Activated T-cell treated with anti-CD3 and anti-CD28 coated beads, Interleukin-2, amount 50 U/mL, for 1 hour (primary cell): Measurements from ENCODE around the gene TRAPPC1.
"Not testable (repeated sequence)": the region's sequence is repeated elsewhere in the genome, so short reads cannot be mapped to it uniquely, and the experiment has no call there.

ENCODE experiments used
- DNase-seq: peaks from one replicate; pipeline ENCODE4 v3.0.0-alpha.2; 2020

TRAPPC1 gene, protein sequence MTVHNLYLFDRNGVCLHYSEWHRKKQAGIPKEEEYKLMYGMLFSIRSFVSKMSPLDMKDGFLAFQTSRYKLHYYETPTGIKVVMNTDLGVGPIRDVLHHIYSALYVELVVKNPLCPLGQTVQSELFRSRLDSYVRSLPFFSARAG

DNA sequence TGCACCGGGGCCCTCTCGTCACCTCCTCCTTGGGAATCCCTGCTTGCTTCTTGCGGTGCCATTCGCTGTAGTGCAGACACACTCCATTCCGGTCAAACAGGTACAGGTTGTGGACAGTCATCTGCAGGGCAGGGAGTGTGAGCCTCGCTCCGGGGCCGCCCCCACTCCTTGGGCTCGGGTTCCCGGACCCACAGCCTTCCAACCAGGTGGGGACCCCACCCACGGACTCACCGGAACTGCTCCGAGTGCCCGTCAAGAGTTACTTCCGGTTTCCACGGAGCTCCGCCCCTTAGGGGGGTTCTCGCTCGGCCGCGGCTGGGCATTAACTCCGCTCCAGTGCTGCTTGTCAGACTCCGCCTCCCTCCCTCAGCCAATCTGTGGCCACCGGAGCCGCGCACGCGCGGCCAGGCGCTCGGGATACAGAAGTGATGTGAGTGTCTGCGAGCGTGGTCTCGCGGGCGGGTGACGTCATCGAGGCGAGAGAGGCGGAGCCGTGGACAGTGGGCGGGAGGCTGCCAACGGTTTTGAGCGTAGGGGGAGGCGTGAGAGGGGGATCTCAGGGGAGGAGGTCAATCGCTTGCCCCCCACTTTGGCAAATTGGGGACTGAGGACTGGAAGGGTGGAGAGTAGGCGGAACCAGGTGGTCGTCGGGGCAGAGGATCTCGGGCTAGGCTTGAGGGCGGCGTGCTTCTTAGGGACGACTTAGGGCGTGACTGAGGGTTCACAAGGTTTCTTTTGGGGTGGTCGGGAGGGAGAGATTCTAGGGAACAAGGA lies at the start of gene TRAPPC1, which contains the start of gene CNTROB:
TSS of gene TRAPPC1 (minus strand) at position 238 of the 774 bp plus-strand sequence. CDS start at position 121, 117 bp downstream.
TSS of gene CNTROB (plus strand) at position 498 of the 774 bp plus-strand sequence. CDS start 874 bp downstream, outside the sequence.
- peak; percentile 98 for DNase-seq

DNA sequence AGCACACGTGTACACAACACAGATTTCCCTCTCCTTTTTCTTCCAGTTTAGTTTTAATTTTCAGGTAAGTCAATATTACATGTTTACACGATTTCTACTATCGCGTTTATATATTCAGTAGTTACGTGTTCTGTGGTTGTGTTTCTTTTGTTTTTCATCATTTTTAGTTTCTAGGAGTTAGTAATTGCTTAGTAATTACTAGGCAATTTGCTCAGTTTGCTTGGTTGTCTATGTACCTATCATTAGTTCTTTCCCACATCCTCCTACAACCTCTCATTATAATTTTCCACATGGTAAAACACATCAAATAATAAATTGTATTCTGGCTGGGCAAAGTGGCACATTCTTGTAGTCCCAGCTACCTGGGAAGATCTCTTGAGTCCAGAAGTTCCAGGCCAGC lies 46.1 kb upstream of the TRAPPC1 start:
- no peak for DNase-seq

DNA sequence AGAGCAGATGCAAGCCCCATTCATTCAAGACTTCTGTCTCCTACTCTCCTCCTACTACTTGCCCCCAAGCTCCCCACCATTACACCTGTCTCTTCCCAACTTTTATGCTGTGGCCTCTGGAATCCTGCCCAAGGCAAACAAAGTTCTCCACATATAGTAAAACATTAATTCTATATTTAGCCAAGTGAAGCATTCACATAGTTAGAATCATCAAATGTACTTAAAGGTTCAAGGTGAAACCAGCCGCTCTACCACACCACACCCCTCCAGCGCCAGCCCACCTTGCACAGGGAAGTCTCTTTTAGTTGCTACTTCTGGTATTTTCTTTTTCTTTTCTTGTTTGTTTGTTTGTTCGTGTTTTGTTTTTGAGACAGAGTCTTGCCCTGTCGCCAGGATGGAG lies 45.3 kb upstream of the TRAPPC1 start:
- no peak for DNase-seq

DNA sequence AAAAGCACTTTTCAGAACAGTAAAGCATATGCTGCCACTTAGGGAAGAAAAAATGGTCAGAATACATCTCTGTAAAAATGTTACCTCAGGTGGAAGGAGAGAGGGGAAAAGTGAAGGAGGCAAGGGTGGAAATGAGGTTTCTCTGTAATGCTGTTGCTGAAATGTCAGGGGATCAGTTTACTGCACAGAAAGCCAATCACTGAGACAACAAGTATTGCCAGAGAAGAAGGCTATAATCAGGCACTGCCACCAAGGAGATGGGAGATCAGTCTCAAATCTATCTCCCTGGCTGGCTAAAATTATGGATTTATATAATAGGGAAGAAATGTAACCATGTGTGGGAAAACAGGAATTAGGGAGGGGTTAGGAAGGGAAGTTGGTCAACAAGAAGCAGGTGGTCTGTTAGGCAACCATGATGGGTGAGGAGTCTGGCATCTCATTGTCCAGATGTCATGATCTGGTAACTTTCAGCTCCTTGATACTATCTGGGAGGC lies 42.9 kb upstream of the TRAPPC1 start:
- no peak for DNase-seq

DNA sequence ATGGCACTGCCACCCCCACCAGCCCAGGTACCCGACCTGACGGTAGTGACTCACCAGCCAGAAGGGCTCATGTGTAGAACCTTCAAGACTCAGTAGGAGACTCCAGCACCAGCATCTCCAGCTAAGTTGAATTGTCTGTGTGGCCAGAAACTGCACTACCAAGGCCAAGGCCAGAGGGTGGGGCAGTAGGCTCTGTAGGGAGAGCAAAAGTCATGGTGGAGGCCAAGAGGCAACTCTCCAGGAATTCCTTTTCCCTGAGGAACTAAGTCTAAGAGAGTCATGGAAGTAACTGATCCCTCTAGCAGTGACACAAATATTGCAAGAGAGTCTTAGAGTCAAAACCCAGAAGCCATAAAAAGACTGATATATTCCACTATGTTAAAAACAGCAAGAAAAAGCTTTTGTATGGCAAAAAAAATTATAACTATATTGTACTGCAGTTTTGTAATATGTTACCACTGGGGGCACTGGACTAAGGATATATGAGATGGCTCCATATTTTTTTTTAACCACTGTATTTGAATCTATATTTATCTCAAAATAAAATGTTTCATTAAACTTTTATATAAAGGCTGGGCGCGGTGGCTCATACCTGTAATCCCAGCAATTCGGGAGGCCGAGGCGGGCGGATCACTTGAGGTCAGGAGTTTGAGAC lies 40.5 kb upstream of the TRAPPC1 start:
- no peak for DNase-seq

DNA sequence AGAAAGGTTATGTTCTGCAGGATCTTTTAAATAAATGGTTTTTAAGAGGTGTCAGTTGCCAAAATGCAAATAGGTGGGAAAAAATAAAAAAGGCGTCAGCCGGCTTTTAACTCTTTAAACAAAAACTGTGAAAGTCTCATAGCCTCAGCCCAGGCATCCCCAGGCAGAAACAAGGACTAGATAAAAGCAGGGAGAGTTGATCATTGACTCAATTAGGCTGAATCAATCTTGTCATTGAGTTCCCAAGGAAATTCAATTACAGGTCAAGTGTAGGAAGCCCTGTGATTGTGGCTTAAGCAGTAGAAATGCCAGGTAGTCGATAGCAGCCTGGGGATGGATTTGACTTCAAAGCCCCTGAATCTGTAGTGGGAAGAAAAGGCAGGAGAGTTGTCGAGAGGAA lies 39.9 kb upstream of the TRAPPC1 start:
- no peak for DNase-seq

DNA sequence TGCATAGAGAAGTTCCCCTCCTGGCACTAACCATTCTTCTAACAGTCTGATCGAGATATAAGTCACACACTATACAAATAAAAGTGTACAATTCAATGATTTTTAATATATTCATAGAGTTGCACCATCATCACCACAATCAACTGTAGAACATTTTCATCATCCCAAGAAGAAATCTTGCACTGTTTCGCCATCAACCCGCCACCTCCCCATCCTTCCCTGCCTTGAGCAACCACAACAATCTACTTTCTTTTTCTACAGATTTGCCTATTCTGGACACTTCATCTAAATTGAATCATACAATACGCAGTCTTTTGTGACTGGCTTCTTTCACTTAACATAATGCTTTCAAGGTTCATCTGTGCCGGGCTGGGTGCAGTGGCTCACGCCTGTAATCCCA lies 37.7 kb upstream of the TRAPPC1 start:
- no peak for DNase-seq

DNA sequence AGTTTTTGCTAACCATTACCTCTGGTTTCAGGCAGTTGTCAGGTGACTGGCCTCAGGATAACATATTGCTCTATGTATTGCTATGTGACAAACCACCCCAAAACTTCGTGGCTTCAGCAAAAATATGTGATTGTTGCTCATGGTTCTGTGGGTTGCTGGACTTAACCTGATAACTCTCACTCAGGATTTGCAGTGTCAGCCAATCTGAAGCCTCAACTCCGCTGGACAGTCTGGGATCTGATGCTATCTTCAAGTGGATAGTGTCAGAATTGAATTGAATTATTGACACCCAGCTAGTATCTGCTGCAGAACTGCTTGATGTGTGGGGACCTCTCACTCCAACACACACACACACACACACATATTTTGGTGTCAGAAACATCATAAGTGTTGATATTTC lies 36.0 kb upstream of the TRAPPC1 start:
- DNase-seq: no peak

DNA sequence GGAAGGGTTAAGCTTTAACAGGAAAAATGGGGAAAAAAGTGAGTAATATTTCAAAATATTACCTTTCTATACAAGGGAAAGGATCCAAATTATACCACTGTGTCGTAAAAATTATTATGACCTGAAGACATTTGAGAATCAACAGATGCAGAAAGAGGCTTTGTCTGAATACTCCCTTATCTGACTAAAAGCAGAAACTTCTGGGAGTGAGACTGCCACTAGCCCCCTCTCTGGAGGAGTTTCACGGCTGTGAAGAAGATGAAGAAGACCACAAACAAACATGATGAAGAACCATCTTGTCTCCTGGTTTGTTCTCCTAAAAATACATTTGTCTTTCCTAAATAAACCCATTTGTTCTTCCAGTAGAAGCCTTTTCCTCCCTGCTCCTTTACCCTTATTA lies 29.7 kb upstream of the TRAPPC1 start:
- DNase-seq: no peak

DNA sequence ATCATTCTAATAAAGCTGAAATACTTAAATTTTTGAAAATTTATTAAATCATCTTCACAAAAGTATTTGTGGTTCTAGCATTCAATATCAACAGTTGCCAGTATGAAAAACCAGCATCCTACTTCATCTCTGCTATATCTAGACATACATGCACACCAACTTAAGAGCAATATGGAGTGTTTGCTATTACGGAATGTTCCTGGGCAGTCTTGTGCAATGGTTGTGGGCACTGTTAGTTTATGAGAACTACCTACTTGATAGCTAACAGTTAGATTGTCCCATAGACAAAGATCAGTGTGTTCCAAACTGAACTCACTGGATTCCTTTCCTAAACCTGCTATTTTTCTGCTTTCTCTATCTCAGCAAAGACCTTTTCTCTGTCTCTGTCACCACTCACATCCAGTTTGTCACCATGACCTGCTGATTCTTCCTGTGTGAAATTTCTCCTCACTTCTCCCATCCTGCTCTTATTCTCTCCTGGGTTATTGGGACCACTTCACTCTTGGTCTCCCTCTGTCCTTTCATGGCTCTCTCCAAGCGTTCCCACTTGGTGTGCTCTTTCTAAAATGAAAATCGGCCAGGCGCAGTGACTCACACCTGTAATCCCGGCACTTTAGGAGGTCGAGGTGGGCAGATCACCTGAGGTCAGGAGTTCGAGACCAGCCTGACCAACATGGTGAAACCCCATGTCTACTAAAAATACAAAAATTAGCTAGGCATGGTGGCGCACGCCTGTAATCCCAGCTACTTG lies 27.9 kb upstream of the TRAPPC1 start:
- DNase-seq: no peak

DNA sequence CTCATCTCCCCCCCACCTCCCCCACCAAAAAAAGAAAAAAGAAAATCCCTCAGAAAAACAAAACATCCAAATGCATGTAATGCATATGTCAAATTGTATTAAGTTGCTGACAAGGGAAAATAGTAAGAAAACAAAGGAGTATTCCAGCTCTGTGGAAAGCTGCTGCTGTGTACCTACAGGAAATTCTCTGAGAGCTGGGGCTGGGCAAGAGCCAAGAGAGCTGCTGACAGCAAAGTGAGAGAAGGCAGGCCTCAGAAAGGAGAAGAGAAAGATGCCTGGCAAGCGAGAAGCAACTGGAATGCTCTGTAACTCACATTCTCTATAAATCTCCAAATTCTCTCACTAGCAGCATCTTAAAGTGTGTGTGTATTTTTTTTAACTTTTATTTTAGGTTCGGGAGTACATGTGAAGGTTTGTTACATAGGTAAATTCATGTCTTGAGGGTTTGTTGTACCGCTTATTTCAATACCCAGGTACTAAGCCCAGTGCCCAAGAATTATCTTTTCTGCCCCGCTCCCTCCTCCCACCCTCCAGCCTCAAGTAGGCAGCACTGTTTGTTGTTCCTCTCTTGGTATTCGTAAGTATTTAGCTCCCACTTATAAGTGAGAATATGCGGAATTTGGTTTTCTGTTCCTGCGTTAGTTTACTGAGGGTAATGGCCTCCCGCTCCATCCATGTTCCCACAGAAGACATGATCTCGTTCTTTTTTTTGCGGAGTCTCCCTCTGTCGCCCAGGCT lies 24.7 kb upstream of the TRAPPC1 start:
- DNase-seq: no peak

DNA sequence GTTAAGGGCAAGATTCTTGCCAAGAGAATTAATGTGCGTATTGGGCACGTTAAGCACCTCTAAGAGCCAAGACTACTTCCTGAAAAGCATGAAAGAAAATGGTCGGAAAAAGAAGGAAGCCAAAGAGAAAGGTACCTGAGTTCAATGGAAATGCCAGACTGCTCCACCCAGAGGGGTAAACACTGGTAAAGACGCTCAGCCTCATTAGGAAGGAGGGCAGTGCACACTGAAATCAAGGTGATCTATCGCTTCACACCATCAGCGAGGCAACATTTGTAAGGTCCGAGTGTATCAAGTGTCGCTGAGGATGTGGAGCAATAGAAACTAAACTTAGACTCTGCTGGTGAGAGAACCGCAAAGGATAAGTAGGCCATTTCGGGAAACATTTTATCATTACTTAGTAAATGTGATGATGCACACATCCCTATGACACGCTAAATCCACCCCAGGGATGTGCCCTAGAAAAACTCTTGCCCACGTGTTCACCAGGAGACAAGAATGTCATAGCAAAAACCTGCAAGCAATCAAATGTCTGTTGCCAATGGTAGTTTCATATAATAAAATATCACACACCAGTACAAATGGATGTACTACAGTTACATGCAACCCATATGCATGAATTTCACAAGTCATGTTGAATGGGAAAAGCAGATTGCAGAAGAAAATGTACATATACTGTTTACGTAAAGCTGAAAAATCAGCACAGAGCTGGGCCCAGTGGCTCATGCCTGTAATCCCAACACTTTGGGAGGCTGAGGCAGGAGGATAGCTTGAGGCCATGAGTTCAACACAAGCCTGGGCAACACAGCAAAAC lies 23.9 kb upstream of the TRAPPC1 start:
- DNase-seq: no peak

DNA sequence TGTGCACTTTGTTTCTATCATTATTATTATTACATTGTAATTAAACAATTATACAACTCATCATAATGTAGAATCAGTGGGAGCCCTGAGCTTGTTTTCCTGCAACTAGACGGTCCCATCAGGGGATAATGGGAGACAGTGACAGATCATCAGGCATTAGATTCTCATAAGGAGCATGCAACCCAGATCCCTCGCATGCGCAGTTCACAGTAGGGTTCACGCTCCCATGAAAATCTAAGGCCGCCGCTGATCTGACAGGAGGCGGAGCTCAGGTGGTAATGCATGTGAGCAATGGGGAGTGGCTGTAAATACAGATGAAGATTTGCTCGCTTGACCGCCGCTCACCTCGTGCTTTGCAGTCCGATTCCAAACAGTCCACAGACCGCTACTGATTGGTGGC lies 21.5 kb upstream of the TRAPPC1 start:
- not testable (repeated sequence) for DNase-seq

DNA sequence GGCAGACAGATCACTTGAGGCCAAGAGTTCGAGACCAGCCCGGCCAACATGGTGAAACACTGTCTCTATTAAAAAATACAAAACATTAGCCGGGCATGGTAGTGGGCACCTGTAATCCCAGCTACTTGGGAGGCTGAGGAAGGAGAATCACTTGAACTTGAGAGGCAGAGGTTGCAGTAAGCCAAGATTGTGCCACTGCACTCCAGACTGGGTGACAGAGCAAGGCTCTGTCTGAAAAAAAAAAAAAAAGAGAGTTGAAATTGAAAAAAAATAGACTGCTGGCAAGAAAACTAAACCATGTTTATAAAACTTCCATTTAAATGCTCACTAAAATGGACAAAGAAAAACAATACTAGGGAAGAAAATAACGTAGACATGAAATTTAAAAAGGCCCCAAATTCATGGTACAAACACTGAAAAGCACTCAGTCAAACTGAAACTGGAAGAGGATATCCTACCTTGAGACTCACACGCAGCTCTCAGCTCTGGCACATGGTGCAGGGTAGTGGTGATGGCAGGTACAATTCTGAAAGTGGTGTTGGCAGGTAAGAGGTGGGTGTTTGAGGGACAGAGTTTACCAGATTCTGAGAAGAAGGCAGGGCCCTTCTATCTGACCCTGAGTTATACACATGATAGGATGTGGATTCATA lies 19.5 kb upstream of the TRAPPC1 start:
- DNase-seq: no peak

DNA sequence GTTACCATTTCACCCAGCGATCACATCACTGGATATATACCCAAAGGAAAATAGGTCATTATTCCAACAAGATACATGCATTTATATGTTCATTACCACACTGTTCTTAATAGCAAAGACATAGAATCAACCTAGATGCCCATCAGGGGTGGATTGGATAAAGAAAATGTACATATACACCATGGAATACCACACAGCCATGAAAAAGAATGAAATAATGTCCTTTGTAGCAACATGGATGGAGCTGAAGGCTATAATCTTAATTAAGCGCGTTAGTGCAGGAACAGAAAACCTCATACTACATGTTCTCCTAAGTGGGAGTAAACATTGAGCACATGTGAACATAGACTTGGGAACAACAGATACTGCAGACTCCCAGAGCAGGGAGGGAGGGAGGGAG lies 18.8 kb upstream of the TRAPPC1 start:
- no peak for DNase-seq

DNA sequence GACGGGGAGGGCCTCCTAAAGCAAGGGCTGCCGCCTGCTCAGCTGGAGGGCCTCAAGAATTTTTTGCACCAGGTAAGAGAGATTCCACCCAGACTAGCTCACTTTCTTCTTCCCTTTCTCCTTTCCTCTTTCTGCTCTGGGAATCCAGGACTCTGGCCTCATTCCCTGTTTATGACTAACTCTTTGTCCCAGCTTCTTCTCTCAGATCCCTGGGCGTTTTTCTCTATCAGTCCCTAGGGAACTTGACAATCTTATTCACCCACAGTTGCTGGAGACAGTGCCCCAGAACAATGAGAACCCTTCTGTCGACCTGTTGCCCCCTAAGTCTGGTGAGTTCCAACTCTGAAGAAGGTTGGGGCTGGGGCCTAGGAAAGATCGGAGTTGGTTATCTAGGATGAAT lies 15.9 kb upstream of the TRAPPC1 start:
- no peak for DNase-seq

DNA sequence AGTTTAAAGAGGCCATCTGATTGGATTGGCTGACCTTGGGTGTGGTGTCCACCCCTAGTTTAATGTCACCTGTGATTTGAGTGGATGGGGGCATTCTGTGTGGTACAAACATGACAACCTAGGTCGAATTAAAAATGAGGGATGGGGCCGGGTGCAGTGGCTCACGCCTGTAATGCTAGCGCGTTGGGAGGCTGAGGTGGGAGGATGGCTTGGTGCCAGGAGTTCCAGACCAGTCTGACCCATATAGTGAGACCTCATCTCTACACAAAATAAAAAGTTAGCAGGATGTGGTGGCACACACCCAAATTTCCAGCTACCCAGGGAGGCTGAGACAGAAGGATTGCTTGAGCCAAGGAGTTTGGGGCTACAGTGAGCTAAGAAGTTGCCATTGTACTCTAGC lies 14.7 kb upstream of the TRAPPC1 start:
- no peak for DNase-seq

DNA sequence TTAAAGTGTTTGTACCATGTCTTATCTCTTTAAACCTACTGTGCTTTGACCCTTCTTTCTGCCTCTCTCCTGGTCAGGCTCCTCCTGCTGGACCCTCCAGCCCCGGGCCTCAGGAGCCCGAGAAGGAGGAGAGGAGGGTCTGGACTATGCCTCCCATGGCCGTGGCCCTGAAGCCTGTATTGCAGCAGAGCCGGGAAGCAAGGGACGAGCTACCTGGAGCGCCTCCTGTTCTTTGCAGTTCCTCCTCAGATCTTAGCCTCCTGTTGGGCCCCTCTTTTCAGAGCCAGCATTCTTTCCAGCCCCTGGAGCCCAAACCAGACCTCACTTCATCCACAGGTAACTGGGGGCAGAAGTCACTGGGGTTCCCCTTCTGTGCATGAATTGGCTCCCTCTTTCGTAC lies 13.9 kb upstream of the TRAPPC1 start:
- DNase-seq: no peak

DNA sequence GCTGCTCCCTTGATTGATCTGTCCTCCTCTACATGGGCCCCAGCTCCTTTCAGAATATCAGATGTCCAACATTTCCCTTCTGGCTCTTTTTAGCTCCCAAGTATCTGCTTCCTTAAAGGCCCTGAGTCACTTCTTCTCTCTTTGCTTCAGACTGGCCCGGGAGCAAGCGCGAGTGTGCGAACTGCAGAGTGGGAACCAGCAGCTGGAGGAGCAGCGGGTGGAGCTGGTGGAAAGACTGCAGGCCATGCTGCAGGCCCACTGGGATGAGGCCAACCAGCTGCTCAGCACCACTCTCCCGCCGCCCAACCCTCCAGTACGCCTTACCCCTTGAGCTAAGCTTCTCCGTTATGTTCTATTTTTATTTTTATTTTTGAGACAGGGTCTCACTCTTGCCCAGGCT lies 12.6 kb upstream of the TRAPPC1 start:
- DNase-seq: no peak

DNA sequence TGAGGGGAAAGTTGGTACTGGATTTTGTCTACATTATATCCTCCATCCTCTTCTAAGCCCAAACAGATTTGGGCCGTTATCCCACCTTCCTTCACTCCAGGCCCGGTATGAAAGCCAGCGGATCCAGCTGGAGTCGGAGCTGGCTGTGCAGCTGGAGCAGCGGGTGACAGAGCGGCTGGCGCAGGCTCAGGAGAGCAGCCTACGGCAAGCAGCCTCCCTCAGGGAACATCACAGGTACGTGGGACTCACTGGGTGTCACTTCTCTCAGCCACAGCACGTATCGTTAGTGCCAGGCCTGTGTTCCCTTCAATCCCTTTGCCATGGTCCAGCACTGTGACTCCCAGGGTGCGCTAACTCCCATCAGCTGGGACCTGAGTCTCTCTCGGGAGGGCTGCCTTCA lies 11.5 kb upstream of the TRAPPC1 start:
- no peak for DNase-seq

DNA sequence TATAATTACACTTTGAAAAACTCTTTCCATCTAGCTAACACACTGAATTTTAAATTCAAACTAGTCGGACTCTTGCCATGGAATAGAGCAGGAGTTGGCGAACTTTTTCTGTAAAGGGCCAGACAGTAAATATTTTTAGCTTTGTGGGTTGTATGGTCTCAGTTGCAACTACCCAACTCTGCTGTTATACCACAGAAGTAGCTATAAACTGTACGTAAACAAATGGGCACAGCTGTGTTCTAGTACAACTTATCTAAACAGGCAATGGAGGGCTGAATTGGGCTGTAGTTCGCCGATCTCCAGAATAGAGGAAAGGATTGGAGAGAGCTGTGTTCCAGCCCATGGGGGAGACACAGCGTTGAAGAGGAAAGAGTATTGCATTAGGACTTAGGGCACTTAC lies 9.0 kb upstream of the TRAPPC1 start:
- DNase-seq: no peak
